Stimulated activated CD4-positive, alpha-beta T cell treated with anti-CD3 and anti-CD28 coated beads, Interleukin-2, amount 100 ng/mL, for 24 hours (primary cell): Measurements from ENCODE around the gene ALDH16A1.

Experiments
- DNase-seq, 2 donors: peaks; one replicate each; pipeline ENCODE4 v3.0.0-alpha.2; 2020

Gene ALDH16A1

GRCh38 chr19:49423985-49424303 lies 29.1 kb upstream of the ALDH16A1 start:
- no peak for DNase-seq

GRCh38 chr19:49425178-49425577 lies 27.8 kb upstream of the ALDH16A1 start, which contains the start of gene GFY:
TSS of gene GFY (plus strand) at chr19:49425388. CDS start at chr19:49426431, 1,043 bp downstream.
- no peak for DNase-seq

- DNase-seq, result peak; percentile 44 to 62
Measured at GRCh38 chr19:49425922-49426592, 27.0 kb upstream of the ALDH16A1 start.

GRCh38 chr19:49427339-49427738 lies 25.7 kb upstream of the ALDH16A1 start:
- DNase-seq, result no peak

- DNase-seq, result peak in 1 of 2 donors; percentile 37
Measured at GRCh38 chr19:49427855-49428546, 25.0 kb upstream of the ALDH16A1 start.

- no peak for DNase-seq
Measured at GRCh38 chr19:49428547-49429451, 24.2 kb upstream of the ALDH16A1 start.

GRCh38 chr19:49430172-49430677 lies 22.8 kb upstream of the ALDH16A1 start:
- DNase-seq, result no peak

GRCh38 chr19:49430678-49431329 lies 22.2 kb upstream of the ALDH16A1 start:
- peak in 1 of 2 donors; percentile 39 for DNase-seq

GRCh38 chr19:49431330-49431749 lies 21.7 kb upstream of the ALDH16A1 start:
- DNase-seq, result peak in 1 of 2 donors; percentile 49

- peak in 1 of 2 donors; percentile 50 for DNase-seq
Measured at GRCh38 chr19:49432141-49433073, 20.6 kb upstream of the ALDH16A1 start.

GRCh38 chr19:49433240-49433901 lies 19.7 kb upstream of the ALDH16A1 start:
- DNase-seq, result no peak

- DNase-seq, result no peak
Measured at GRCh38 chr19:49434907-49435583, 18.0 kb upstream of the ALDH16A1 start.

GRCh38 chr19:49435670-49436069 lies 17.4 kb upstream of the ALDH16A1 start:
- no peak for DNase-seq

GRCh38 chr19:49436381-49437017 lies 16.5 kb upstream of the ALDH16A1 start:
- DNase-seq, result peak; percentile 60 to 76

- no peak for DNase-seq
Measured at GRCh38 chr19:49437231-49437630, 15.8 kb upstream of the ALDH16A1 start.

- no peak for DNase-seq
Measured at GRCh38 chr19:49438261-49438660, 14.8 kb upstream of the ALDH16A1 start.

- no peak for DNase-seq
Measured at GRCh38 chr19:49439836-49440235, 13.2 kb upstream of the ALDH16A1 start.

- no peak for DNase-seq
Measured at GRCh38 chr19:49440439-49441209, 12.4 kb upstream of the ALDH16A1 start.
